ENCODE results near the gene TTC28. TPM values are rescaled to one million over a fixed set of nuclear protein-coding genes. Genes with fewer than 3 reads are reported as not detected.

TTC28 gene
- total and polyA plus RNA-seq, 12 donors: 3.4 to 75.6 (median 28.6) TPM

GRCh38 chr22:28125799-28126198, 553.8 kb downstream of the TTC28 start:
- no peaks in the 10 kb centered on the region for H3K9me3 ChIP-seq (replicated peaks in 1 of 3)
- H3K27me3 ChIP-seq: no peaks in the 10 kb centered on the region
- TF ChIP-seq CTCF (IDR thresholded peaks at IDR 0.05) (no peak), POLR2A (IDR thresholded peaks at IDR 0.05) (no peak)
- no peak for DNase-seq
- intact Hi-C loops (cut with DNase I): no loop called here
- no peaks in the 10 kb centered on the region for H3K36me3 ChIP-seq (replicated peaks in 1 of 2)
- peaks cover 0 to 7% of the 10 kb centered on the region in 2 donors for H3K4me1 ChIP-seq (replicated peaks in 1 of 2)
- 85 to 90% (median 87%) methylated on average over 2 of the region's 2 CpGs for WGBS, 4 donors
- H3K27ac ChIP-seq: no peak overlapping the region
- H3K4me3 ChIP-seq: no peak overlapping the region

GRCh38 chr22:28123989-28124766, 555.5 kb downstream of the TTC28 start:
- intact Hi-C loops (cut with DNase I): no loop called here
- no peaks in the 10 kb centered on the region for H3K9me3 ChIP-seq (replicated peaks in 1 of 3)
- no peak for DNase-seq
- no peaks in the 10 kb centered on the region for H3K36me3 ChIP-seq (replicated peaks in 1 of 2)
- no peak for TF ChIP-seq POLR2A (IDR thresholded peaks at IDR 0.05)
- TF ChIP-seq CTCF (IDR thresholded peaks at IDR 0.05): no peak
- H3K27ac ChIP-seq: no peak overlapping the region
- peaks cover 0 to 9% of the 10 kb centered on the region in 2 donors for H3K4me1 ChIP-seq (replicated peaks in 1 of 2)
- no peak overlapping the region for H3K4me3 ChIP-seq
- no peaks in the 10 kb centered on the region for H3K27me3 ChIP-seq
- WGBS, 4 donors: 90 to 94% (median 91%) methylated on average over 1 of the region's 1 CpG

- no peaks in the 10 kb centered on the region for H3K27me3 ChIP-seq
- 65 to 74% (median 67%) methylated on average over 3 of the region's 3 CpGs for WGBS, 4 donors
- intact Hi-C loops (cut with DNase I): no loop called here
- no peak for DNase-seq
- TF ChIP-seq CTCF (IDR thresholded peaks at IDR 0.05): no peak
- TF ChIP-seq POLR2A (IDR thresholded peaks at IDR 0.05): no peak
- no peaks in the 10 kb centered on the region for H3K36me3 ChIP-seq (replicated peaks in 1 of 2)
- H3K27ac ChIP-seq: no peak overlapping the region
- no peak overlapping the region for H3K4me3 ChIP-seq
- peaks cover 0 to 9% of the 10 kb centered on the region in 2 donors for H3K4me1 ChIP-seq (replicated peaks in 1 of 2)
- H3K9me3 ChIP-seq (replicated peaks in 1 of 3): no peaks in the 10 kb centered on the region
Measured at GRCh38 chr22:28120691-28121592, 558.7 kb downstream of the TTC28 start.

- no peak for DNase-seq
- Histone ChIP-seq H3K9me3 (replicated peaks in 1 of 3) (no peaks in the 10 kb centered on the region), H3K27me3 (no peaks in the 10 kb centered on the region), H3K27ac (no peak overlapping the region), H3K4me3 (no peak overlapping the region), H3K4me1 (replicated peaks in 1 of 2) (peaks cover 0 to 9% of the 10 kb centered on the region in 2 donors), H3K36me3 (replicated peaks in 1 of 2) (no peaks in the 10 kb centered on the region)
- WGBS, 4 donors: 87 to 92% (median 90%) methylated on average over 2 of the region's 2 CpGs
- TF ChIP-seq POLR2A (IDR thresholded peaks at IDR 0.05): no peak
- no peak for TF ChIP-seq CTCF (IDR thresholded peaks at IDR 0.05)
- intact Hi-C loops (cut with DNase I): no loop called here
Measured at GRCh38 chr22:28118957-28119631, 560.5 kb downstream of the TTC28 start.
